Subcutaneous adipose tissue (tissue), 4 donors: ENCODE measurements around the gene PPP2CA. TPM values are rescaled to one million over a fixed set of nuclear protein-coding genes. Genes with fewer than 3 reads are reported as not detected.

ENCODE experiments used
- CTCF ChIP-seq: fragments of 450-650 bp; IDR thresholded peaks from one replicate; pipeline ENCODE4 v1.5.1; 2016; ENCODE audit warnings: low read depth, mild to moderate bottlenecking, control low read depth, antibody characterized with exemption, moderate library complexity
- total RNA-seq, 4 donors: library from RNA; depleted of rRNA; stranded (reverse); fragments of >200 nt; gene quantifications; one replicate each; pipeline ENCODE4 v1.1.0, GENCODE V29; 2016

PPP2CA gene
- total RNA-seq, 4 donors from 2014 or later, result 63.6 to 133 (median 111) TPM

GRCh38 chr5:134236318-134236717 is 10.4 kb upstream of the PPP2CA start:
- no peak for TF ChIP-seq CTCF

- TF ChIP-seq CTCF, result no peak
Observed at GRCh38 chr5:134228624-134229023, 2.8 kb upstream of the PPP2CA start.

GRCh38 chr5:134227776-134228175 is 1.9 kb upstream of the PPP2CA start:
- TF ChIP-seq CTCF, result no peak

DNA sequence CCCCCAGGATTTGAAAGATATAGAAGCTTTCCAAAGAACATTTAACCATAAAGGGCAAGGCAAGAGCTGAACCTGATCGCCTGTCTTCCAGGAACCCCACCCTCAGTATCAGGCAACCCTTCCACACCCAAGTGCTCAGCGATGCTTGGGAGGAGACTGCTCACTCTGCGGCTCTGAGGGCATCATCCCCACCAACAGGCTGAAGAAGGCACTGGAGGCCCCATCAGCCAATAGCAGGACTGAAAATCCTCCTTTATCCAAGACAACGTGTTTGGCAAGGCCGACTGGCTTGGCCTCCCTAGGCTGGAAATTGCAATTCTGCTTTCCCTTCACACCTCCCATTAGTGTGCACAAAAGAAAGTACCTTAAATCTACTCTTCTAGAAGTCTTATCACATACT is 1.4 kb upstream of the PPP2CA start:
- no peak for TF ChIP-seq CTCF

- TF ChIP-seq CTCF, result no peak
Observed at GRCh38 chr5:134226441-134227192, 744 bp upstream of the PPP2CA start.

DNA sequence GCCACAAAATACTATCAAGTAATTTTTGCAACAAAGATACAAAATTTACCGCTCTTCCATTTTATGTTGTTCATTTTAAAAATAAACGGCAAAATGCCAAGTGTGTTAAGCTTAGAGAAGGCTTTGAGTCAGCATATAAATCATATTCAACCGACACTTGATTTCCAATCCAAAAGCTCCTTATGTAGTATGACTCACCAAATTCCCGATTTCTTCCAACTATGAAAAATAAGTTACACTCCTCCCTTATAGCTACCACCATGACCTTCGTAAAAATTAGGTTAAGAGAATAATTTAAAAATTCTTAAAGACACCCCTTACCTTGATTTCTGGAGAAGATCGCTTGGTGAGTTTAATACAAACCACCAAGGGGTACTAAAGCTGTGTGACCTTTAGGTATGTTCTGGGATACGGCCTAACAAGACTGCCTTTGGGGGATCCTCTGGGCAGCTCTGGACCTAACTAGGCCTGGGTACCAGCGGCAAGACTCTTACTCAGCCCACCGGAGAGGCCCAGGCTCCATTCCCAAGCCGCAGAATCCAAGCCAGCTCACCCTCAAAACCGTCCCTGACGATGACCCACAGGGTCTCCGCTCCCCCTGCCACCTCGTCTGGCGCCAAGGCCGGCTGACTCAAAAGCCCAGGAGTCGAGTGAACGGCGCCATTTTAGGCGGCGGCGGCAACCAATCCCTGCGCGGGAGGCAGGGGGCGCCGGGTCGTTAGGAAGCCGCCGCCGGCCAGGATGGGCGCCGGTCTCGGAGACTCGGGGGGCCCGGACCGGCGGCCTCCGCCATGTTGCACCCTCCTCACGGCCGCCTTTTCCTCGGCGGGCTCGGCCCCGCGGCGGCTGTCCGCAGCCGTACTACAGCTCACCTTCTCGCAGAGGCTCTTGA is 739 bp downstream of the PPP2CA start:
- TF ChIP-seq CTCF, result no peak
